Upper lobe of right lung (tissue), 1 donor: ENCODE data around the gene ATRAID. TPM values are rescaled to one million over a fixed set of nuclear protein-coding genes. Genes with fewer than 3 reads are reported as not detected.
"Not testable (repeated sequence)": the region's sequence is repeated elsewhere in the genome, so short reads cannot be mapped to it uniquely, and the experiment has no call there.

ENCODE experiments used
- ATAC-seq: fragments of 200-7000 bp; cut with Tn5 transposase; one replicate; pipeline ENCODE4 v1.9.1; 2020; ENCODE audit warnings: mild to moderate bottlenecking, moderate library complexity
- DNase-seq: peaks from one replicate; pipeline ENCODE4 v3.0.0-alpha.2; 2020
- H3K27ac ChIP-seq: fragments of 200-600 bp; one replicate; pipeline ENCODE4 v1.8.0; 2022
- H3K27me3 ChIP-seq: fragments of 200-600 bp; one replicate; pipeline ENCODE4 v1.8.0; 2022; ENCODE audit warnings: mild to moderate bottlenecking
- H3K36me3 ChIP-seq: fragments of 200-600 bp; one replicate; pipeline ENCODE4 v1.8.0; 2022
- H3K4me1 ChIP-seq: fragments of 200-600 bp; one replicate; pipeline ENCODE4 v1.8.0; 2022
- H3K4me3 ChIP-seq: fragments of 200-600 bp; one replicate; pipeline ENCODE4 v1.8.0; 2022; ENCODE audit warnings: mild to moderate bottlenecking
- H3K9me3 ChIP-seq: fragments of 200-600 bp; one replicate; pipeline ENCODE4 v1.8.0; 2022
- intact Hi-C: fragments of 100-400 bp; cut with DNase I; formaldehyde crosslinking; loops from one replicate; pipeline ENCODE4 v1.11.0; 2022
- total RNA-seq: library from RNA; stranded (reverse); fragmentation: NEBNext Ultra II Directional; extraction: Animal tissue kit (Norgen Biotek cat#: 25700); gene quantifications from one replicate; pipeline ENCODE4 v1.2.1, GENCODE V29; 2021
- TF ChIP-seq, protein P1 (sequence below): fragments of 200-600 bp; IDR thresholded peaks from one replicate; pipeline ENCODE4 v1.8.0; 2022; ENCODE audit warnings: antibody characterized with exemption
- donor health status: DM: no; HTN: yes; CAD: no; lungs with severe emphysema.

ATRAID gene
- total RNA-seq, 1 donor from 2014 or later: 102 TPM

GRCh38 chr2:27189989-27190388, 21.9 kb upstream of the ATRAID start:
- DNase-seq (no peak), ATAC-seq (no peak)
- no peaks in the 10 kb centered on the region for H3K27me3 ChIP-seq
- no peak overlapping the region for H3K4me3 ChIP-seq
- intact Hi-C loops: no loop called here
- H3K4me1 ChIP-seq: no peaks in the 10 kb centered on the region
- no peaks in the 10 kb centered on the region for H3K9me3 ChIP-seq
- no peaks in the 10 kb centered on the region for H3K36me3 ChIP-seq
- no peak overlapping the region for H3K27ac ChIP-seq
- TF ChIP-seq, protein P1, sequence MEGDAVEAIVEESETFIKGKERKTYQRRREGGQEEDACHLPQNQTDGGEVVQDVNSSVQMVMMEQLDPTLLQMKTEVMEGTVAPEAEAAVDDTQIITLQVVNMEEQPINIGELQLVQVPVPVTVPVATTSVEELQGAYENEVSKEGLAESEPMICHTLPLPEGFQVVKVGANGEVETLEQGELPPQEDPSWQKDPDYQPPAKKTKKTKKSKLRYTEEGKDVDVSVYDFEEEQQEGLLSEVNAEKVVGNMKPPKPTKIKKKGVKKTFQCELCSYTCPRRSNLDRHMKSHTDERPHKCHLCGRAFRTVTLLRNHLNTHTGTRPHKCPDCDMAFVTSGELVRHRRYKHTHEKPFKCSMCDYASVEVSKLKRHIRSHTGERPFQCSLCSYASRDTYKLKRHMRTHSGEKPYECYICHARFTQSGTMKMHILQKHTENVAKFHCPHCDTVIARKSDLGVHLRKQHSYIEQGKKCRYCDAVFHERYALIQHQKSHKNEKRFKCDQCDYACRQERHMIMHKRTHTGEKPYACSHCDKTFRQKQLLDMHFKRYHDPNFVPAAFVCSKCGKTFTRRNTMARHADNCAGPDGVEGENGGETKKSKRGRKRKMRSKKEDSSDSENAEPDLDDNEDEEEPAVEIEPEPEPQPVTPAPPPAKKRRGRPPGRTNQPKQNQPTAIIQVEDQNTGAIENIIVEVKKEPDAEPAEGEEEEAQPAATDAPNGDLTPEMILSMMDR: no peak

- Histone ChIP-seq H3K4me1 (no peaks in the 10 kb centered on the region), H3K4me3 (no peak overlapping the region), H3K36me3 (no peaks in the 10 kb centered on the region), H3K27ac (no peak overlapping the region), H3K27me3 (no peaks in the 10 kb centered on the region), H3K9me3 (no peaks in the 10 kb centered on the region)
- ATAC-seq: peak; percentile 90
- intact Hi-C loops: no loop called here
- TF ChIP-seq, protein P1: peak; percentile 65
- no peak for DNase-seq
Measured at GRCh38 chr2:27191070-27191829, 20.6 kb upstream of the ATRAID start.

DNA sequence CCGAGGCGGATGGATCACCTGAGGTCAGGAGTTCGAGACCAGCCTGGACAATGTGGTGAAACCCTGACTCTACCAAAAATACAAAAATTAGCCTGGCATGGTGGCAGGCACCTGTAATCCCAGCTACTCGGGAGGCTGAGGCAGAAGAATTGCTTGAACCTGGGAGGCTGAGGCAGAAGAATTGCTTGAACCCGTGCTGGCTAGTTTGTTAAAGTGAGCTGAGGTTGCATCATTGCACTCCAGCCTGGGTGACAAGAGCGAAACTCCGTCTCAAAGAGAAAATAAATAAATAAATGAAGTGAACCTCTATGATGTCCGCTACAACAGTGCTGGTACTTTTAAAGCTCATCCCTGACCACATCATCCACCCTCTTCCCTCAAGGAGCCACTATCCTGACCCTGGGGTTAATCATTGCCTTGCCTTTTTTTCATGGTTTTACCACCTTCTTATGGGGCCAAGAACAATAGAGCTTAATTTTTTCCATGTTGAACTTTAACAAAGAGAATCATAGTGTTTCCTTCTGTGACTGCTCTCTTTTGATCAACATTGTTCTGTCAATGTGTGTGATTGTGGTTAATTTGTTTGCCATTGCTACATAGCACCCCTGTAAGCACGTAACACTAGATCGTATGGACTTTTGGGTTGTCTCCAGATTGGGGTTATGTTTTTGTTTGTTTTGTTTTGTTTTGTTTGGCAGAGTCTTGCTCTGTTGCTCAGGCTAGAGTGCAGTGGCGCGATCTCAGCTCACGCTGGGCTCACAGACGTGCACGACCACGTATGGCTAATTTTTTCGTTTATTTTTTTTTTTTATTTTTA, 17.1 kb upstream of the ATRAID start:
- DNase-seq: no peak
- Histone ChIP-seq H3K4me1 (no peaks in the 10 kb centered on the region), H3K4me3 (no peak overlapping the region), H3K36me3 (peaks cover 3% of the 10 kb centered on the region), H3K27me3 (no peaks in the 10 kb centered on the region), H3K9me3 (no peaks in the 10 kb centered on the region), H3K27ac (no peak overlapping the region)
- TF ChIP-seq, protein P1: no peak
- no peak for ATAC-seq
- intact Hi-C loops: no loop called here

DNA sequence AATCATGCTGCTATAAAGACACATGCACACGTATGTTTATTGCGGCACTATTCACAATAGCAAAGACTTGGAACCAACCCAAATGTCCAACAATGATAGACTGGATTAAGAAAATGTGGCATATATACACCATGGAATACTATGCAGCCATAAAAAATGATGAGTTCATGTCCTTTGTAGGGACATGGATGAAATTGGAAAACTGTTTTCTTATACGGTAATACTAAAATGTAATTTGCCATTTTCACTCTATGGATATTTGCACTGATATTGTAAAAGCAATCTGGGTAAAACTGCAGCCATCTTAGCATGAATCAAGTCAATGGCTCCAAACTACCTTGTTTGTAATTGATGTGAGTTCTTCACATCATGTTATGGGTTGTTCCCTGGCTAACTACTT, 16.0 kb upstream of the ATRAID start:
- H3K4me1 ChIP-seq, H3K4me3 ChIP-seq, H3K36me3 ChIP-seq, DNase-seq, H3K27me3 ChIP-seq, intact Hi-C loops, H3K27ac ChIP-seq, H3K9me3 ChIP-seq, ATAC-seq: not testable (repeated sequence)

DNA sequence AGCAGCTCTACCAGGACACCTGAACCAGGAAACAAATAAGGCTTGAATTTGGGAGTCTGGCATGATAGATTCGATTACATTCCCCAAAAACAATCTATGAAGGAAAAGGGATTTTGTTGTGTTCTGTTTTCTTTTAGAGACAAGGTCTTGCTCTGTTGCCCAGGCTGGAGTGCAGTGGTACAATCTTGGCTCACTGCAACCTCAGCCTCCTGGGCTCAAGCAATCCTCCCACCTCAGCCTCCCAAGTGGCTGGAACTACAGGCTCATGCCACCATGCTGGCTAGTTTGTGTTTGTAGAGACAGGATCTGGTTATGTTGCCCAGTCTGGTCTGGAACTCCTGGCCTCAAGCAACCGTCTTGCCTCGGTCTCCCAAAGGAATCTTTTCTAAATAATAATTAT, 13.8 kb upstream of the ATRAID start:
- intact Hi-C loops, H3K9me3 ChIP-seq, H3K27ac ChIP-seq, ATAC-seq, H3K4me3 ChIP-seq, H3K4me1 ChIP-seq, H3K27me3 ChIP-seq, DNase-seq: not testable (repeated sequence)
- peaks cover 22% of the 10 kb centered on the region for H3K36me3 ChIP-seq

DNA sequence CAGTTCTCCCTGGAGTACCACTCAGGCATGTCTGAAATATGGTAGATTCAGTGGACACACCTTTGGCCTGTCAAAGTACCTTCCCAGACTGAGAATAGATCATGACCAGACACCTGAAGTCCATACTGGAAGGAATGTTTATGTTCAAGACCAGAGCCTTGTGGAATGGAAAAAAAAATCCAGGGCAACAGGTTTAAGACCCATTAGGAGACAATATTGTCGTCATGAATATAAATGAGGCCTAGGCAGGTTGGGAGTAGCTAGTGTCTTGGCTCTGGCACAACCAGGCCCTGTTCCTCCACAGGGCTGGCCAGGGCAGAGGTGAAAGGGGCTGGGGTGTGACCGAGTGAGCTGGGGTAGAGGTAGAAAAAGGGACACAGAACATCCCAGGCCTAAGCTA, 13.2 kb upstream of the ATRAID start:
- intact Hi-C loops: no loop called here
- no peak for ATAC-seq
- Histone ChIP-seq H3K27ac (no peak overlapping the region), H3K27me3 (no peaks in the 10 kb centered on the region), H3K9me3 (no peaks in the 10 kb centered on the region), H3K36me3 (peaks cover 28% of the 10 kb centered on the region), H3K4me3 (no peak overlapping the region), H3K4me1 (no peaks in the 10 kb centered on the region)
- TF ChIP-seq, protein P1: no peak
- no peak for DNase-seq
